Ishikawa (cell line): ENCODE data around the gene PPA1.

Experiments used
- CEBPB ChIP-seq: IDR thresholded peaks from 2 replicates; pipeline ENCODE4 v1.6.1; 2012
- CREB1 ChIP-seq: IDR thresholded peaks from 2 replicates; pipeline ENCODE4 v1.6.1; 2012; ENCODE audit warnings: low read depth
- EP300 ChIP-seq: IDR thresholded peaks from 2 replicates; pipeline ENCODE4 v1.6.1; 2012; ENCODE audit warnings: borderline replicate concordance
- NFIC ChIP-seq: IDR thresholded peaks from 2 replicates; pipeline ENCODE4 v1.6.1; 2012
- YY1 ChIP-seq: IDR thresholded peaks from 2 replicates; pipeline ENCODE4 v1.6.1; 2012; ENCODE audit warnings: low read depth
- TF ChIP-seq, protein P1 (sequence below): IDR thresholded peaks from 2 replicates; pipeline ENCODE4 v1.6.1; 2012
- TF ChIP-seq, protein P2 (sequence below): IDR thresholded peaks from 2 replicates; pipeline ENCODE4 v1.6.1; 2012; ENCODE audit warnings: low read depth, mild to moderate bottlenecking

DNA sequence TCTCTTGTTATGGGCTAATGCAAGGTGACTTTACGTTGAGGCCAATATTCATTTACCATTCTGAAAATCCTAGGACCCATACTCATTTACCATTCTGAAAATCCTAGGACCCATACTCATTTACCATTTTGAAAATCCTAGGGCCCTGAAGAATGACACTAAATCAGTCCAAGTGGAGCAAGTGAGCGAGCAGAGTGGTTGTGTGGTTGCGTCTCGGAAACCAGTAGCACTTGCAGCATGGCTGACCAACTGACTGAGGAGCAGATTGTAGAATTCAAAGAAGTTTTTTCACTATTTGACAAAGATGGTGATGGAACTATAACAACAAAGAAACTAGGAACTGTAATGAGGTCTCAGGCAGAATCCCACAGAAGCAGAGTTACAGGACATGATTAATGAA, 69.8 kb downstream of the PPA1 start:
- TF ChIP-seq, protein P1, sequence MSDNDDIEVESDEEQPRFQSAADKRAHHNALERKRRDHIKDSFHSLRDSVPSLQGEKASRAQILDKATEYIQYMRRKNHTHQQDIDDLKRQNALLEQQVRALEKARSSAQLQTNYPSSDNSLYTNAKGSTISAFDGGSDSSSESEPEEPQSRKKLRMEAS, result no peak
- TF ChIP-seq, protein P2, sequence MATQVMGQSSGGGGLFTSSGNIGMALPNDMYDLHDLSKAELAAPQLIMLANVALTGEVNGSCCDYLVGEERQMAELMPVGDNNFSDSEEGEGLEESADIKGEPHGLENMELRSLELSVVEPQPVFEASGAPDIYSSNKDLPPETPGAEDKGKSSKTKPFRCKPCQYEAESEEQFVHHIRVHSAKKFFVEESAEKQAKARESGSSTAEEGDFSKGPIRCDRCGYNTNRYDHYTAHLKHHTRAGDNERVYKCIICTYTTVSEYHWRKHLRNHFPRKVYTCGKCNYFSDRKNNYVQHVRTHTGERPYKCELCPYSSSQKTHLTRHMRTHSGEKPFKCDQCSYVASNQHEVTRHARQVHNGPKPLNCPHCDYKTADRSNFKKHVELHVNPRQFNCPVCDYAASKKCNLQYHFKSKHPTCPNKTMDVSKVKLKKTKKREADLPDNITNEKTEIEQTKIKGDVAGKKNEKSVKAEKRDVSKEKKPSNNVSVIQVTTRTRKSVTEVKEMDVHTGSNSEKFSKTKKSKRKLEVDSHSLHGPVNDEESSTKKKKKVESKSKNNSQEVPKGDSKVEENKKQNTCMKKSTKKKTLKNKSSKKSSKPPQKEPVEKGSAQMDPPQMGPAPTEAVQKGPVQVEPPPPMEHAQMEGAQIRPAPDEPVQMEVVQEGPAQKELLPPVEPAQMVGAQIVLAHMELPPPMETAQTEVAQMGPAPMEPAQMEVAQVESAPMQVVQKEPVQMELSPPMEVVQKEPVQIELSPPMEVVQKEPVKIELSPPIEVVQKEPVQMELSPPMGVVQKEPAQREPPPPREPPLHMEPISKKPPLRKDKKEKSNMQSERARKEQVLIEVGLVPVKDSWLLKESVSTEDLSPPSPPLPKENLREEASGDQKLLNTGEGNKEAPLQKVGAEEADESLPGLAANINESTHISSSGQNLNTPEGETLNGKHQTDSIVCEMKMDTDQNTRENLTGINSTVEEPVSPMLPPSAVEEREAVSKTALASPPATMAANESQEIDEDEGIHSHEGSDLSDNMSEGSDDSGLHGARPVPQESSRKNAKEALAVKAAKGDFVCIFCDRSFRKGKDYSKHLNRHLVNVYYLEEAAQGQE, result no peak
- TF ChIP-seq CREB1 (no peak), YY1 (no peak), NFIC (no peak), EP300 (no peak), CEBPB (no peak)
